Fibroblast of the aortic adventitia (primary cell): ENCODE measurements around the gene NIPSNAP3A. TPM values are rescaled to one million over a fixed set of nuclear protein-coding genes. Genes with fewer than 3 reads are reported as not detected.
A peak's percentile ranks its signal among the peaks of the same experiment; 100 is the strongest.

Experiments used
- DNase-seq: peaks from one replicate; pipeline ENCODE4 v3.0.0-alpha.2; 2010; ENCODE audit warnings: low read depth
- H3K4me3 ChIP-seq: 2 replicates; pipeline ENCODE4 v1.5.1; 2011; ENCODE audit warnings: low read depth, mild to moderate bottlenecking, control low read depth, low read length, moderate library complexity
- total RNA-seq: library from RNA; depleted of rRNA; stranded (reverse); fragments of >200 nt; gene quantifications from 2 replicates; pipeline ENCODE4 v1.2.3, GENCODE V29; 2012; ENCODE audit warnings: low replicate concordance
- TF ChIP-seq, protein P1 (sequence below): IDR thresholded peaks from 2 replicates; pipeline ENCODE4 v1.5.1; 2011; ENCODE audit warnings: mild to moderate bottlenecking, low read length, control low read depth, inconsistent platforms; ENCODE audit not compliant: insufficient read depth

Gene NIPSNAP3A
- total RNA-seq, 1 donor: 56.6 TPM

DNA sequence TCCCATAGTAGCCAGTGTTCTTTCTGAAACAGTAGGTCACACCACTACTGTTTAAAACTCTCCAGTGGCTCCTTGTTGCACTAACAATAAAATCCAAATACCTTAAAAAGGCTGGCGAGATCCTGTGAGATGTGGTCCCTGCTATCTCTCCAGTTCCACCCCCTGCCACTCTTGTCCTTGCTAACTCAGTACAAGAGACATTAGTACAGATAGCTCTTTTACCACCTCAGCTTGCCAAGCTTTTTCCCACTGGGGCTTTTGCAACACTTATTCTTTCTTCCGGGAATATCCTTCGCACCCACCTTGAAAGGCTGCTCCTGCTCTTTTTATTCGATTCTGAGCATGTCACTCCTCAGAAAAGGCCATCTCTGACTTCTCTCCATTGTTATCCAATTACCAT lies 31.3 kb downstream of the NIPSNAP3A start:
- TF ChIP-seq, protein P1, sequence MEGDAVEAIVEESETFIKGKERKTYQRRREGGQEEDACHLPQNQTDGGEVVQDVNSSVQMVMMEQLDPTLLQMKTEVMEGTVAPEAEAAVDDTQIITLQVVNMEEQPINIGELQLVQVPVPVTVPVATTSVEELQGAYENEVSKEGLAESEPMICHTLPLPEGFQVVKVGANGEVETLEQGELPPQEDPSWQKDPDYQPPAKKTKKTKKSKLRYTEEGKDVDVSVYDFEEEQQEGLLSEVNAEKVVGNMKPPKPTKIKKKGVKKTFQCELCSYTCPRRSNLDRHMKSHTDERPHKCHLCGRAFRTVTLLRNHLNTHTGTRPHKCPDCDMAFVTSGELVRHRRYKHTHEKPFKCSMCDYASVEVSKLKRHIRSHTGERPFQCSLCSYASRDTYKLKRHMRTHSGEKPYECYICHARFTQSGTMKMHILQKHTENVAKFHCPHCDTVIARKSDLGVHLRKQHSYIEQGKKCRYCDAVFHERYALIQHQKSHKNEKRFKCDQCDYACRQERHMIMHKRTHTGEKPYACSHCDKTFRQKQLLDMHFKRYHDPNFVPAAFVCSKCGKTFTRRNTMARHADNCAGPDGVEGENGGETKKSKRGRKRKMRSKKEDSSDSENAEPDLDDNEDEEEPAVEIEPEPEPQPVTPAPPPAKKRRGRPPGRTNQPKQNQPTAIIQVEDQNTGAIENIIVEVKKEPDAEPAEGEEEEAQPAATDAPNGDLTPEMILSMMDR: no peak
- DNase-seq: no peak

DNA sequence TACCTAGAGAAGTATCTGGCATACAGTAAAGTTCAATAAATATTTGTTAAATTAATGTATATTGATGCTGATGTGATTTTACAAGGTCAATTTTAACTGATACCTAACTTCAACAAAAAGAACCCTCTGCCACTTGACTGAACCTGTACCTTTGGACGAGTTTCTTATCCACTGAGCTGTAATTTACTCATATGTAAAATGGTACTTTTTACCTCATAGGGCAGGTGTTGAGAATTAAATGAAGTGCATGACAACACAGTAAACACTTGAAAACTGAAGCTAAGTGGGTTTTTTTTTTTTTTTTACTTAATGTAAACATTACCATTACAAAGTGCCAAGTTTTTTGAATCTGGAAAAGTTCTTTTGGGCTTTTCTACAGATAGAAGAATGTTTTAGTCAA lies 31.9 kb downstream of the NIPSNAP3A start:
- TF ChIP-seq, protein P1: no peak
- DNase-seq: no peak
- no peak overlapping the region for H3K4me3 ChIP-seq

More for the DNA sequence above, 31.3 kb downstream of the NIPSNAP3A start:
- no peak overlapping the region for H3K4me3 ChIP-seq

DNA sequence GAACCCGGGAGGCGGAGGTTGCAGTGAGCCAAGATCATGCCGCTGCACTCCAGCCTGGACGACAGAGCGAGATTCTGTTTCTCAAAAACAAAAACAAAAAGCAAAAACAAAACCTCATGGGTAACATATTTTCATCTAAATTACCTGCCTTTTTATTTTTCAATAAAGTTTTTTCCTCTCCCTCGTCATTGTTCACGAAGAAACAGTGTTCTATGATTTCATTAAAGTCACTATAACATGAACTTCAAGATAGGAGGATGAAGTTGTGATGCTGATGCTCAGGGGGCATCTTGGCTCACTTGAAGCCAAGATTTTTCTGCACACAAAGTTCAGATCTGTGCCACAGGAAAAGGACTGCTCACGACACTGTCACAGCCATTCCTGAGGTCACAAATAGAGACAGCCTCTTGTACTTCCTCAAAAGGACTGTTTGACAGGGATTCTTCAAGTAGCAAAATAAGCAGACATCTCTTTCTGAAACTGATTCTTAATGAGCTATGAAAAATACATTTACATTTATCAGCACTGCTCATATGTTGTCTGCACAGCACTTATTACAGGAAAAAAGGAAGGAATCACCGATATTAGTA lies 32.6 kb downstream of the NIPSNAP3A start:
- DNase-seq: no peak
- H3K4me3 ChIP-seq: no peak overlapping the region

DNA sequence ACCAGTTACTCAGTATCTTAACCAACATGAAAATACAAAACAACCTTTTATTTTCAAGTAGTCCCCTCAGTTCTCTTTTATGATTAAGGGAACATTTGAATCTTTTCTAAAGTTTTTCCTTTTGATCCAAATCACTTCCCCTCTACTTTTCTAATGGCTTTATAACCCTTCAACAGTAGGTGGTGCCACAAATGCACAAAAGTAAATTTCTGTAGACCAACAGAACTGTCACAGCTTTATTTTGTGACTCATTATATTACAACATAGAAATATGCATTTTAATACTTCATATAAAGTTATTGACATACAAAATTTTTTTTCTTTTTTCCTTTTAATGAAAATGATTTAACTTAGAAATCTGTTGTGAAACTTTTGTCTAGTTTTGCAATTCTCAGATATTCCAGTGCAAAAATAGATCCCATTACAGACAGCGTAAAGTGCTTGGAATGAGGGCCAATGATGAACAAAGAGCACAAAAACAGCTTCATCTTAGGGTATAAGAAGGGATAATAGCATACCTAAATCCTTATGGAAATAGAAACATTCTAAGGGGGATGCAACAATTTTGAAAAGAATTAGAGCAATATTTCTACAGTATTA lies 33.4 kb downstream of the NIPSNAP3A start:
- TF ChIP-seq, protein P1: peak; percentile 39
- no peak overlapping the region for H3K4me3 ChIP-seq
- DNase-seq: peak; percentile 39

More for the DNA sequence above, 32.6 kb downstream of the NIPSNAP3A start:
- TF ChIP-seq, protein P1: no peak

DNA sequence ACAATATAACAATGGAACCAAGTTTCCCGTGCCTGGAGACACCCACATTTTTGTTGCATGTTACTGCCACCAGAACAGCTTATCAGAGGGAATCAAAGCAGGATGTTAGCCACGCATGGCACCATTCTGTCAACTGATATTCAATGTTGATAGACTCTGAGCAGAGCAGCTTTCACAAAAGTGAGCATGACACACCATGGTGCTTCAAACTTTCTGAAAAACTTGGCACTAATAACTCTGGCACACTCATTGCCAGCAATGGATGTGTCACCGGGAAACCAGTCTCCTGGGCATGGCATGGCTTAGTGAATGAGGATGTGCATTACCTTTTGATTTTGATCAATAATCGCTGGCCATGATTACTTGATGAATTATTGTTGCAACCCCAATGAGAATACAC lies 36.1 kb downstream of the NIPSNAP3A start:
- no peak for DNase-seq
- TF ChIP-seq, protein P1: no peak
- H3K4me3 ChIP-seq: no peak overlapping the region

DNA sequence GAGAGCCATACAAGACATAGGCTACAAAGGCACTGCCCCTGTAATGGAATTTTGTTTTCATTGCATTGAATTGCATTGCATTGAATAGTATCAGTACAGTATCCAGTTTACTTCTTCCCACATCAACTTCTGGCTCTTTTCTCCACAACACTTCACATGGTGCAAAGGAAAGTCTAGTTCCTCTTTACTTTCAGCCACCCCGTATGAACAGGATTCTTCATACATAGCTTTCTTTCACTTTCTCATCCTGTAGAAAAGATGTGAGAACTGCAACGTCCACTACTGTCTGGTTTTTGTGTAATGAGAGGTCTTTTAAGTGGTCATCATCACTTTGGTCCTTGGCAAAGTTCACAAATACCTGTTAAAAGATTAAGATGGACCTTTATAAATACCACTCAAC lies 36.6 kb downstream of the NIPSNAP3A start:
- no peak overlapping the region for H3K4me3 ChIP-seq
- no peak for DNase-seq
- TF ChIP-seq, protein P1: no peak
